HepG2 (cell line): Measurements from ENCODE around the gene PGGT1B.

ENCODE experiments used
- BRF2 ChIP-seq: sonication (generic); formaldehyde crosslinking; IDR thresholded peaks from 2 replicates; pipeline ENCODE4 v1.8.1; 2022; ENCODE audit warnings: mild to moderate bottlenecking, missing genetic modification reagents
- CHD4 ChIP-seq: fragments of 200-600 bp; sonication (generic); IDR thresholded peaks from 2 replicates; pipeline ENCODE4 v1.7.0; 2017; ENCODE audit warnings: mild to moderate bottlenecking, low read length, borderline replicate concordance
- CTCF ChIP-seq: sonication (generic); formaldehyde crosslinking; IDR thresholded peaks from 2 replicates; pipeline ENCODE4 v1.5.0; 2020; ENCODE audit warnings: mild to moderate bottlenecking, missing genetic modification reagents, moderate library complexity
- MAX ChIP-seq: IDR thresholded peaks from 2 replicates; pipeline ENCODE4 v1.6.1; 2012; ENCODE audit warnings: inconsistent platforms
- MTERF4 ChIP-seq: sonication (generic); formaldehyde crosslinking; IDR thresholded peaks from 2 replicates; pipeline ENCODE4 v1.8.0; 2023; ENCODE audit warnings: mild to moderate bottlenecking, missing genetic modification reagents
- SNAPC2 ChIP-seq: sonication (generic); formaldehyde crosslinking; IDR thresholded peaks from 2 replicates; pipeline ENCODE4 v1.8.1; 2022; ENCODE audit warnings: mild to moderate bottlenecking, missing genetic modification reagents
- TAF15 ChIP-seq: fragments of 200-400 bp; formaldehyde crosslinking; IDR thresholded peaks from one replicate; pipeline ENCODE4 v1.6.1; 2018; ENCODE audit warnings: mild to moderate bottlenecking, low read depth, low read length; ENCODE audit not compliant: poor library complexity, severe bottlenecking
- TP53 ChIP-seq: sonication (generic); formaldehyde crosslinking; conservative IDR thresholded peaks from 2 replicates; pipeline ENCODE4 v1.4.0; 2020; ENCODE audit warnings: missing genetic modification reagents
- ZFP36 ChIP-seq: fragments of 150-350 bp; IDR thresholded peaks from 2 replicates; pipeline ENCODE4 v1.6.1; 2018; ENCODE audit warnings: borderline replicate concordance, low read length, low read depth; ENCODE audit not compliant: partially characterized antibody
- ZSCAN12 ChIP-seq: sonication (generic); formaldehyde crosslinking; IDR thresholded peaks from 2 replicates; pipeline ENCODE4 v1.9.0; 2021; ENCODE audit warnings: mild to moderate bottlenecking, missing genetic modification reagents

GRCh38 chr5:115180165-115180709 lies 82.4 kb downstream of the PGGT1B start:
- TF ChIP-seq ZFP36 (no peak), ZSCAN12 (no peak), CTCF (CRISPR knock-in tag) (0 out of 2 replicates have a peak, but pooled peaks have one; percentile 3), TP53 (CRISPR knock-in tag) (no peak), CHD4 (no peak), SNAPC2 (no peak), MTERF4 (CRISPR knock-in tag) (no peak), MAX (no peak; the same call in 1 of the 2 replicates), BRF2 (no peak), TAF15 (no peak)
